GM20431 (cell line): ENCODE measurements around the gene CD3G.

Experiments used
- in situ Hi-C: fragments of 300-500 bp; cut with MseI, MboI; formaldehyde crosslinking; loops from one replicate; pipeline ENCODE4 v1.15.0; 2020; ENCODE audit warnings: low sequenced_read_pairs; ENCODE audit not compliant: unreplicated experiment

CD3G gene

GRCh38 chr11:118321386-118322082, 22.6 kb upstream of the CD3G start:
- in situ Hi-C loops, result no loop called here

- in situ Hi-C loops, result no loop called here
Measured at GRCh38 chr11:118322721-118323120, 21.4 kb upstream of the CD3G start.

DNA sequence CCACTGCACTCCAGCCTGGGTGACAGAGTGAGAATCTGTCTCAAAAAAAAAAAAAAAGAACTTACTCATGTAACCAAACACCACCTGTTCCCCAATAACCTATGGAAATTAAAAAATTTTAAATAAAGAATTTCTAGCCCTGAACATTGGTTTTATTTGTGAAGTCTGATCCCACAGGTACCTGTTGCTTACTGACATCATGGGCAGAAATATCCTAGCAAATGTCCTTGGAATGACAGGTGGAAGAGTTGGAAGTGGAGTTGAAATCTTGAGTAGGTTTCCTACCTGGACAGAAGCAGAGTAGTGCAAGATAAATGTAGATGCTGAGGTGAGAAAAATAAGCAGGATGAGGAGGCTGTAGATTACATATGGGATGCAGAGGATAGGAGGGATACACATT, 18.9 kb upstream of the CD3G start:
- in situ Hi-C loops, result no loop called here

DNA sequence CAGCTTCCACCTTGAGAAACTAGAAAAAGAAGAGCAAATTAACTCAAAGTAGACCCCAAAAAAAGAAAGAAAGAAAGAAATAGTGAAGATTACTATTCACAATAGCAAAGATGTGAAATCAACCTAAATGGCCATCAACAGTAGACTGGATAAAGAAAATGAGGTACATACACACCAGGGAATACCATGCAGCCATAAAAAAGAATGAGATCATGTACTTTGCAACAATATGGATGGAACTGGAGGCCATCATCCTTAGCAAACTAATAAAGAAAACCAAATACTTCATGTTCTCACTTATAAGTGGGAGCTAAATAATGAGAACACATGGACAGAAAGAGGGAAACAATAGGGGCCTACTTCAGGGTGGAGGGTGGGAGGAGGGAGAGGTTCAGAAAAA, 15.4 kb upstream of the CD3G start:
- in situ Hi-C loops, result no loop called here

DNA sequence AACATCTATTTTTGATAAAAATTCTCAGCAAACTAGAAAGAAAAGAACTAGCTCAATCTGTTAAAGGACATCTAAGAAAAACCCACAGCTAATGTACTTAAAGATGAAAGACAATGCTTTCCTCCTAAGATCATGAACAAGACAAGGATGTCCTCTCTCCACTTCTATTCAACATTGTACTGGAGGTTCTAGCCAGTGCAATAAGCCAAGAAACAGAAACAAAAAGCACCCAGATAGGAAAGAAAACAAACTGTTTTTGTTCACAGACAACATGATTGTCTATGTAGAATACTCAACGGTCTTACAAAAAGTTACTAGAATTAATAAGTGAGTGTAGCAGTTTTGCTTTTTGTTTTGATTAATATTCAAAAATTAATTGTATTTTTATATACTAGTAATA, 9.4 kb upstream of the CD3G start:
- in situ Hi-C loops, result no loop called here

DNA sequence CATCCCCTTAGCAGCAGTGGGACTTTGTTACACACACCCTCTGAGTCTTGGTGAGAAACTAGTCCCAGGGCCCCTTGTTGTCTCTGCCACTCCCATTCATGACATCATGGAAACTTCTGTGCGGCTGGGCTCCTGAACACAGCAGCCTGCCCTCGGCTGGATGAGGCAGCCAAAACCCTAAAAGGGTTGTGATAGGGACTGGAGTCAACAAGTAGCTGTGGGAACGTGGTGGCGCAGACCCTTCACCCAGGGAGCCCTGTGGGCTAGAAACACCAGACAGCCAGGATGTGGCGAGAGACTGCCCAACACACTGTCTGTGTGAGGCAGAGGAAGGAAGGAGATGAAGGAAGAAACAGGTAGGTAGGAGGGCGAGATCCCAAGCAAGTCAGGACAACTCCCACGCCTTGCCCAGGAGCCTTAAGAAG, 5.5 kb upstream of the CD3G start:
- in situ Hi-C loops, result no loop called here

DNA sequence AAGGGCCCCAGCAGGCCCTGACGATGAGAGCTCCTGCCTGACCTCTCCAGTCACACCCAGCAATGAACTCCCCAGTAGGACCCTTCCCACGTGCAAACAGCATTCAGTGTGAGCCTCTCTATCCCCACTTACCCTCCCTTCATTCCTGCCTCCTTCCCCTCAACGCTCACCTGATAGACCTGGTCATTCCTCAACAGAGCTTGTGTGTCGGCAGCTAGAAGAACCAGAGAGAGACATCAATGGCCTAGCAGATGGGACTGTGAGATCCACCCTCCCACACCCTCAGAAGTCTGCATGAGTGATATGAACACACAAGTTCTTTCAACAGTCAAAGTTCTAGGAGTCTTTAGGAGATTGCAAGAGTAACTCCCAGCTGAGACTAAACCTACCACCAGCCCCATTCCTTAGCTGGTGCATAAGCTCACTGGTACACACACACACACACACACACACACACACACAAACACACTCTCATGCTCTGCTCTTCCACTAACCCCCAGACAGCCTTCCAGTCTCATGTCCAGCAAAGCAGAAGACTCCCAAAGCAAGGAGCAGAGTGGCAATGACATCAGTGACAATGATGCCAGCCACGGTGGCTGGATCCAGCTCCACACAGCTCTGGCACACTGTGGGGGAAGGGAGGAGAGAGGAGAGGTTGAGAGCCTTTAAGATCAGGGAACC, 4.7 kb upstream of the CD3G start:
- in situ Hi-C loops, result no loop called here

GRCh38 chr11:118340449-118340848, 3.7 kb upstream of the CD3G start:
- in situ Hi-C loops, result no loop called here

GRCh38 chr11:118341261-118341660, 2.9 kb upstream of the CD3G start:
- in situ Hi-C loops, result no loop called here

GRCh38 chr11:118341815-118342489, 2.2 kb upstream of the CD3G start:
- in situ Hi-C loops, result no loop called here

DNA sequence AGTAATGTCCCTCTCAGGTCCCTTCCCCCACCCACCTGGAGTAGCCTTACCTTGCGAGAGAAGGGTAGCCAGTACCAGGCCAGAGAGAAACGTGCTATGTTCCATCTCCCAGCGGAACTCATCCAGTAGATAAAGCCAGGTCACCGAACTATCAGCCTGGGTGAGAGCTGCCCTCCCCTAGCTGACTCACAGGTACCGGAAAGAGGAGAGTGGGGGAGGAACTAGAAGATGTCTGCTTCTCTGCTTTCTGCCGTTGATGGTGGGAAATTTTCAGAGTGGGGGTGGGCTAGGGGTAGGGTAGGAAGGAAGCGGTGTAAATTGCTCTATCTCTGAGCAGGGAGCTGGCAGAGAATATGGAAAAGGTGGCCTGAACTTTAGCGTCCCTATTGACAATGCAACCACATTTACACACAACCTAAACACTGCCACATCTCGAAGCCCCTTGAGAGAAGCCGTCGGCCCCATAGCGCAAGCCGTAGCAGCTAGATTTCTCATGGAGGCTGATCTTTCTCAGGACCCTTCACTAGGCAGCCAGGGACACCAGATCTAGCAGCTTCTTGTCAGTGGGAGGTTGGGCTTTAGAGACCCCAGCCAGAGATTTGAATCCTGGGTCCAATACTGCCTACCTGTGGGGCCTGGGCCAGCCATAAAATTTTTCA, 1.5 kb upstream of the CD3G start, which contains the start of gene CD3D:
Gene CD3D, minus strand, starts transcription at position 203 of the 659 bp plus-strand sequence. Its CDS starts 98 bp downstream, at position 105.
- in situ Hi-C loops, result no loop called here

GRCh38 chr11:118343248-118343647, 896 bp upstream of the CD3G start:
- in situ Hi-C loops, result no loop called here

DNA sequence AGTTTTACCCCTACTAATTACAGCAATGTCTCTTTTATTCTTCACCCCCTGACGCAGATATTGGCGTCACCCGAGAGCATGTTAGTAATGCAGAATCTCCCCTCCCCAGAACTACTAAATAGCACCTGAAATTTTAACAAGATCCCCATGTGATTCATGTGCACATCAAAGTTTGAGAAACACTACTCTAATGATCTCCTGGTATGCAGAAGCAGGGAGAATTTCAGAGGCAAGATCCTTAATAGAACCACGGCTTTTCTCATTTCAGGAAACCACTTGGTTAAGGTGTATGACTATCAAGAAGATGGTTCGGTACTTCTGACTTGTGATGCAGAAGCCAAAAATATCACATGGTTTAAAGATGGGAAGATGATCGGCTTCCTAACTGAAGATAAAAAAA, 5.3 kb downstream of the CD3G start:
- in situ Hi-C loops, result no loop called here

DNA sequence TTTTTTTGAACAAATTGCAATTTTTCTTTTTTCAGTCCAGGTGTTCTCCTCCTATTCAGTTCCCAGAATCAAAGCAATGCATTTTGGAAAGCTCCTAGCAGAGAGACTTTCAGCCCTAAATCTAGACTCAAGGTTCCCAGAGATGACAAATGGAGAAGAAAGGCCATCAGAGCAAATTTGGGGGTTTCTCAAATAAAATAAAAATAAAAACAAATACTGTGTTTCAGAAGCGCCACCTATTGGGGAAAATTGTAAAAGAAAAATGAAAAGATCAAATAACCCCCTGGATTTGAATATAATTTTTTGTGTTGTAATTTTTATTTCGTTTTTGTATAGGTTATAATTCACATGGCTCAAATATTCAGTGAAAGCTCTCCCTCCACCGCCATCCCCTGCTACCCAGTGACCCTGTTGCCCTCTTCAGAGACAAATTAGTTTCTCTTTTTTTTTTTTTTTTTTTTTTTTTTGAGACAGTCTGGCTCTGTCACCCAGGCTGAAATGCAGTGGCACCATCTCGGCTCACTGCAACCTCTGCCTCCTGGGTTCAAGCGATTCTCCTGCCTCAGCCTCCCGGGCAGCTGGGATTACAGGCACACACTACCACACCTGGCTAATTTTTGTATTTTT, 9.1 kb downstream of the CD3G start:
- in situ Hi-C loops, result loop anchor here (10.0 kb wide), 1 partner anchor 58 kb away; no protein-coding TSS in a partner anchor

DNA sequence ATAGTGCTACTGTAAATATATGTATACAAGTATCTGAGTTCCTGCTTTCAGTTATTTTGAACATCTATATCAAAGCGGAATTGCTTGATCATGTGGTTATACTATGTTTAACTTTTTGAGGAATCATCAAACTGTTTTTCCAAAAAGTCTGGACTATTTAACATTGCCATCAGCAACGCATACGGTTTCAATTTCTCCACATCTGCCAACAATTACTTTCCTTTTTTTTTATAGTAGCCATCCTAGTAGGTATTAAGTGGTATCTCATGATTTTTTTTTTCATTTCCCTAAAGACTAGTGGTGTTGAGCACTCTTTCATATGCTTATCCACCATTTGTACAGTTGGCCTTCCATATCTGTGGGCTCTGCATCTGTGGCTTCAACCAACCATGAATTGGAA, 13.9 kb downstream of the CD3G start:
- in situ Hi-C loops, result loop anchor here (10.0 kb wide), 1 partner anchor 63 kb away; no protein-coding TSS in a partner anchor

GRCh38 chr11:118359295-118359958, 15.3 kb downstream of the CD3G start, which contains the start of gene UBE4A:
TSS of gene UBE4A (plus strand) at chr11:118359600. CDS start at chr11:118365081, 5,481 bp downstream.
- in situ Hi-C loops, result loop anchor here (10.0 kb wide), 1 partner anchor 65 kb away; no protein-coding TSS in a partner anchor

DNA sequence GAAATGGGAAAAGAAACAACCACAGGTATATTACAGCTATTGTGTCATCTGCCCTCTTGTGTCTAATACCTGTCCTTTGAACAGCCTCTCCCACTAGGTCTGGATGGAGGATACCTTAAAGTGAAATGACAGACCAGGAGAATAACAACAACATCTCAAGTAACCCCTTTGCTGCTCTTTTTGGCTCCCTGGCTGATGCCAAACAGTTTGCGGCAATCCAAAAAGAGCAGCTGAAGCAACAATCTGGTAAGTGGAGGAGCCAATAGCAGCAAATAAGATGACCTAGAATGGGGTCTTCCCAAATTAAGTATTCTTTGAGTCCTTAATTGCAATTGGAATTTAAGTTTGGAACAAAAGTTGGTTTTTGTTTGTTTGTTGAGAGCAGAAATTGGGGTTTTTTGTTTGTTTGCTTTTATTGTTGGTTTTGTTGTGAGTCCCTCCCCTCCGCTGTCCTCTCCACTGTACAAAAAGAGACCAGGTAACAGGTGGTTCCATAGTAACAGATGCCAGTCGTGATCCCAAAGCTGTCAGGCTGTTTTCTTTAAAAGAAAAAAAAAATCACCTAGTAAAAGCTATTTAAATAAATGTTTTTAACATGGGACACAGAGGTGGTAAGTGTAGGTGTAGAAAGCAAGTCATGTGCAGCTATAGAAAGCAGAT, 20.9 kb downstream of the CD3G start:
- in situ Hi-C loops, result no loop called here

GRCh38 chr11:118366287-118366686, 22.1 kb downstream of the CD3G start:
- in situ Hi-C loops, result no loop called here

- in situ Hi-C loops, result no loop called here
Measured at GRCh38 chr11:118370774-118371173, 26.6 kb downstream of the CD3G start.
